Adrenal gland (tissue), 5 donors: ENCODE data around the gene SAMHD1.

Source experiments
- CTCF ChIP-seq, 6 experiments: fragments of 450-650 bp in 4 of 6; fragments of 200-600 bp in 2 of 6; sonication (generic) in 1 of 6; IDR thresholded peaks; 1 replicate in 5 of 6; 2 replicates in 1 of 6; pipeline versions ENCODE4 v1.5.1 to v1.8.0; 2016 to 2021; ENCODE audit warnings: antibody characterized with exemption in 6 of 6, mild to moderate bottlenecking in 2 of 6, moderate library complexity in 1 of 6
- POLR2A ChIP-seq, 2 donors: fragments of 450-650 bp; IDR thresholded peaks; one replicate each; pipeline ENCODE4 v1.6.1; 2017; ENCODE audit warnings: antibody characterized with exemption in 2 of 2, mild to moderate bottlenecking in 2 of 2, moderate library complexity in 1 of 2
- donor health status: DM: no; HTN: no; CAD: no.

- TF ChIP-seq CTCF (IDR thresholded peaks at IDR 0.05) (no peak), POLR2A (IDR thresholded peaks at IDR 0.05) (no peak)
Measured at GRCh38 chr20:36929691-36930090, 21.8 kb downstream of the SAMHD1 start.
